GM12801 (cell line): ENCODE results near the gene OSBPL8.

Experiments used
- TF ChIP-seq, protein P1 (sequence below): IDR thresholded peaks from one replicate; pipeline ENCODE4 v1.5.1; 2011; ENCODE audit warnings: control low read depth; ENCODE audit not compliant: insufficient read length; ENCODE audit errors: extremely low read depth

The OSBPL8 gene

DNA sequence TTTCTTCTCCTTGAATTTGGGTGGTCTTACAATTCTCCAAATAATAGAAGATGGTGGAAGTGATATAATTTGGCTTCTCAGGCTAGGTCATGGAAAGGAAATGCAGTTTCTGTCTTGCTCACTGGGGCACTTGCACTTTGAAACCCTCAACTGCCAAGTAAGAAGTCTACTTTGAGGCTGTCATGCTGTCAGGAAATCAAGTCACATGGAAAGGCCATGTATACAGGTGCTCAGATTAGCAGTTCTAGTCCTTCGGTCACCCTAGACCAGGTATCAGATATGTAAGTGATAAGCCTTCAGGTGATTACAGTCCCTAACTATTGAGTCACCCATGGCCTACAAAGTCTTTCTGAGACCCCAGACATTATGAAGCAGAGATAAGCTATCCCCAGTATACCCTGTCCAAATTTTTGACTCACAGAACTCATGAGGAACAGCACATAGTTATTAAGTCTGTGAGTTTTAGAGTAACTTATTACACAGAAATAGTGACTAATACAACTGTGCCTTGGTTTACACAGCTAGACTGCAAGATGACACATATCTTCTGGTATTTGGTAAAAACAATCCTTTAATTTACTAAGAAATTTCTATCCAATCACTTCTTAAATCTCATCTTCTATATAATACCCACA is 185.1 kb downstream of the OSBPL8 start:
- TF ChIP-seq, protein P1, sequence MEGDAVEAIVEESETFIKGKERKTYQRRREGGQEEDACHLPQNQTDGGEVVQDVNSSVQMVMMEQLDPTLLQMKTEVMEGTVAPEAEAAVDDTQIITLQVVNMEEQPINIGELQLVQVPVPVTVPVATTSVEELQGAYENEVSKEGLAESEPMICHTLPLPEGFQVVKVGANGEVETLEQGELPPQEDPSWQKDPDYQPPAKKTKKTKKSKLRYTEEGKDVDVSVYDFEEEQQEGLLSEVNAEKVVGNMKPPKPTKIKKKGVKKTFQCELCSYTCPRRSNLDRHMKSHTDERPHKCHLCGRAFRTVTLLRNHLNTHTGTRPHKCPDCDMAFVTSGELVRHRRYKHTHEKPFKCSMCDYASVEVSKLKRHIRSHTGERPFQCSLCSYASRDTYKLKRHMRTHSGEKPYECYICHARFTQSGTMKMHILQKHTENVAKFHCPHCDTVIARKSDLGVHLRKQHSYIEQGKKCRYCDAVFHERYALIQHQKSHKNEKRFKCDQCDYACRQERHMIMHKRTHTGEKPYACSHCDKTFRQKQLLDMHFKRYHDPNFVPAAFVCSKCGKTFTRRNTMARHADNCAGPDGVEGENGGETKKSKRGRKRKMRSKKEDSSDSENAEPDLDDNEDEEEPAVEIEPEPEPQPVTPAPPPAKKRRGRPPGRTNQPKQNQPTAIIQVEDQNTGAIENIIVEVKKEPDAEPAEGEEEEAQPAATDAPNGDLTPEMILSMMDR: no peak

DNA sequence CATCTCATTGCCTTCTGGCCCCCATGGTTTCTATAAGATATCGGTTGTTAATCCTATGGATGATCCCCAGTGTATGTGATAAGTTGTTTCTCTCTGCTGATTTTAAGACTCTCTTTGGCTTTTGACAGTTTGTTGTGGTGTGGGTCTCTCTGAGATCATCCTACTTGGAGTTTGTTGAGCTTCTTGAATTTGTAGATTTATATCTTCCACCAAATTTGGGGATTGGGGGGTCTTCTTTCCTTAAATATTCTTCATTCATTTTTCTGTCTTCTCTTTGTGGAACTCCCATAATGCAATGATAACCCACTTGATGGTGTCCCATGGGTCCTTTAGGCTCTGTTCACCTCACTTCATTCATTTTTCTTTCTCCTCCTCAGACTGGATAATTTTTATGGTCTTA is 191.3 kb downstream of the OSBPL8 start:
- TF ChIP-seq, protein P1: no peak

DNA sequence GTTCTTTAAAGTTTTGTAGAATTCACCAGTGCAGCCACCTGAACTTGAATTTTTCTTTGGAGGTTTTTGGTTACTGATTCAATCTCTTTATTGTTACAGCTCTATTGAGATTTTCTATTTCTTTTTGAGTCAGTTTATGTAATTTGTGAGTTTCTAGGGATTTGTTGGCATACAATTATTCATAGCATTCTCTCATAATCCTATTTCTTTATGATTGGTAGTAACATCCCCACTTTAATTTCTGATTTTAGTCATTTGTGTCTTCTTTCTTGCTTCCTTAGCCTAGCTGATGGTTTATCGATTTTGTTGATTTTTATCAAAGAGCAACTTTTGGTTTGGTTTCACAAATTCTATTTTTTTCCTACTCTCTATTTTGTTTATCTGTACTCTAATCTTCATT is 193.4 kb downstream of the OSBPL8 start:
- TF ChIP-seq, protein P1: no peak

DNA sequence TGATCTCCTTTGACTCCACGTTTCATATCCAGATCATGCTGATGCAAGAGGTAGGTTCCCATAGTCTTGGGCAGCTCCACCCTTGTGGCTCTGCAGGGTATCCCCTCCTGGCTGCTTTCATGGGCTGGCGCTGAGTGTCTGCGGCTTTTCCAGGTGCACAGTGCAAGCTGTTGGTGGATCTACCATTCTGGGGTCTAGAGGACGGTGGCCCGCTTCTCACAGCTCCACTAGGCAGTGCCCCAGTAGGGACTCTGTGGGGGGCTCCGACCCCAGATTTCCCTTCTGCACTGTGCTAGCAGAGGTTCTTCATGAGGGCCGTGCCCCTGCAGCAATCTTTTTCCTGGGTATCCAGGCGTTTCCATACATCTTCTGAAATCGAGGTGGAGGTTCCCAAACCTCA is 199.3 kb downstream of the OSBPL8 start:
- TF ChIP-seq, protein P1: no peak

DNA sequence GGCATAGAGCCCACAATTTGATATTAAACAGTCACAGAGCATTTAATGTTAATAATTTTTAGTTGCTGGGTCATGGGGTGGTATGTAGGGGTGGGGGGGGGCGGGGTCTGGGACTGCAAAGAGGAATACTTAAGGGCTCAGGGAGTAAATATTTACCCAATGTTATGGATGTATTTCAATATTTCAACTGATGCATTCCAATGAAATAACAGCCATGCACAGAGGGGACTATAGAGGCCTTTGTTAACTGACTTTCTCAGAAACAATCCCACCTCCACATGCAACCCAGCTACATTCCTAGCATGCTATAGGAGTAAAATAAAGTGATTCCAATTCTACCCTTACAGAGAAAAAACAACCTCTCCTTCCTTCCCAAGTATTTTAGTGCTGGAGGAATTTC is 203.5 kb downstream of the OSBPL8 start:
- TF ChIP-seq, protein P1: no peak

DNA sequence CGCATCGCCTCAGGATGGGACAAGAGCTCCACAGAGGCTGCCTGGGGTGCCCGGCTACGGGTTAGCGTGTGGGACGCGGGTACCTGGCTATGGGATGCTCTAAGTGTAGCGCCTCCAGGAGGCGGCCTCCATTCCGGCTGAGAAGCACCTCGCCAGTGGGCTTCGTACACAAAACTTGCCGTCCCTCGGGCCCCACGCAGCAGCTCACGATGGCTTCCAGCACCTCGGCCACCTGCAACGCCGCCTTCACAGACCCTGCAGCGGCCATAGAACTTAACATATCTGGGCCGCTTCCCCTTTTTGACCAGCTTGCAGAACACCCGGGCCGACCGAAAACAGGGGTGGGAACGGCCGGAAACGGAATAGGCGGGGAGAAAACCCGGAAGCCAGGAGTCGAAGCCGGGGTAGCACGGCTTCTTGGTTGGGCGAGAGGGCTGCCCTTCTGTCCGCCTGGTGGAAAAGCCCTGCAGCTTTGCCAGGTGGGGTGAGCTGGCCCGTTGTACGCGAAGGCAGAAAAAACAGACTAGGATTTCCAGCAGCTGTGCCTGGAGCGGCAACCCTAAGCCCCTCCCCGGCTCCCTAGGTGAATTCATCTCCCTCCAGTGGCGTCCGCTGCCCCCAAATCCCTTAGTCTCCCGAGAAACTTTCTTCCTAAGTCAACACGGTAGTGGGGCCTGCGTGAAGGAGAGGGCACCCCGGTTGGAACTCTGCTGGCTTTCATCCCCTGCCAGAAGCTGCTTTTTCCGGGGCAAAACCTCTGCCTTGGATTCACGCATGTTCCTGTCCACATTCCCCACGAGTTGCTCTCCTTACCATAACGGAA is 211.3 kb downstream of the OSBPL8 start, which contains the start of gene BBS10:
Gene BBS10 (minus strand): TSS at position 337 of the 823 bp plus-strand sequence. CDS start 57 bp downstream, at position 280.
- TF ChIP-seq, protein P1: no peak

DNA sequence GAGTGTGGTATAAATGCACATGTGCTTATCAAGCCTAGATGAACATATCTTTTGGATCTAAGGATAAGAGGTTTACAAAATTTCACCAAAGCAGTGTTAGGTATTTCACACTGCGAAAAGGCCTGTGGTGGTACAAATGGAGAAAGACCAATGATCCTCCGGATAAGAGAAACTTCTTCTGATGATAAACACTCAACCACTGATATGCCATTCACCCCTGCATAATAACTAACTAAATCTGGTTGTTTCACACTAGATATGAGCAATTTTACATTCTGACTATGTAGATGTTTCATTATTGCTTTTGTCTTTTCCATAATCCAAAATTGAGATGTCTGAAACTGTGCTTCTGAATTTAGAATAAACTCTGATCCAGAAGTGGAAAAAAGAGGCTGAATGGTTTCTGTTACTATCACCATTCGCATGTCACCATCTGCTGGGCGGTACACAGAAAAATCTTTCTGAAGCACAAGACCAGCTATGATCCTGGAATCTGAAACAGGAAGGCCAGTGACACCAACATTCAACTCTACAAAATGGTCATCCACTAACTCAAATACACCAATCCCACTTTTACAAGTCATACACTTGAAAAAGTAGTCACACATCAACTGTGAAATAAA is 212.7 kb downstream of the OSBPL8 start:
- TF ChIP-seq, protein P1: no peak
